ENCODE results near the gene CNEP1R1. TPM values are rescaled to one million over a fixed set of nuclear protein-coding genes. Genes with fewer than 3 reads are reported as not detected.

CNEP1R1 gene
- total and polyA plus RNA-seq, 3 donors from 2014 or later: 39.7 to 64.1 (median 51.5) TPM

DNA sequence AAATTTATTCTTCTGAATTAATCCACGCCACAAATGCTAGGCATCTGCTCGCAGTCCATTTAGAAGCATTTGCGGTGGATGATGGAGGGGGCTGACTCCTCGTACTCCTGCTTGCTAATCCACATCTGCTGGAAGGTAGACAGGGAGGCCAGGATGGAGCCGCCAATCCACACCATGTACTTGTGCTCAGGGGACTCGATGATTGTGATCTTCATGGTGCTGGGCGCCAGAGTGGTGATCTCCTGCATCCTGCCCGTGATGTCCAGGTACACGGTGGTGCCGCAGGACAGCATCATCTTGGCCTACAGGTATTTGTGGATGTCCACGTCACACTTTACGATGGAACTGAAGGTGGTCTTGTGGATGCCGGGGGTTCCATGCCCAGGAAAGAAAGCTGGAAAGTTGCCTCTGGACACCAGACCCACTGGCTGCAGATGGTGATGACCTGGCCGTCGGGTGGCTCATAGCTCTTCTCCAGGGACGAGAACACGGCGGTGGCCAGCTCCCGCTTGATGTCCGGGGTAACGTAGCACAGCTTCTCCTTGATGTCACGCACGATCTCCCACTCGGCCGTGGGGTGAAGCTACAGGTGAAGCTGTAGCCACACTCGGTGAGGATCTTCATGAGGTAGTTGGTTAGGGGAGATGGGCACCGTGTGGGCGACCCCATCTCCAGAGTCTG is 33.2 kb downstream of the CNEP1R1 start:
- Histone ChIP-seq H3K27me3 (no peaks in the 10 kb centered on the region), H3K9me3 (no peaks in the 10 kb centered on the region), H3K36me3 (ENCODE audit: low read depth, missing control alignments) (no peaks in the 10 kb centered on the region), H3K4me3 (no peak overlapping the region), H3K27ac (no peak overlapping the region), H3K4me1 (no peaks in the 10 kb centered on the region)
- no peak for DNase-seq
- TF ChIP-seq CTCF (IDR thresholded peaks at IDR 0.05) (no peak), POLR2A (IDR thresholded peaks at IDR 0.05) (no peak)
- intact Hi-C loops (cut with DNase I; ENCODE audit: low total_unique reads): no loop called here
- WGBS, 2 donors: 90 to 94% methylated on average over 24 to 28 of the region's 28 CpGs

GRCh38 chr16:50059111-50059510 is 34.1 kb downstream of the CNEP1R1 start:
- no peaks in the 10 kb centered on the region for H3K36me3 ChIP-seq (ENCODE audit: low read depth, missing control alignments)
- no peak for DNase-seq
- H3K27ac ChIP-seq: no peak overlapping the region
- H3K27me3 ChIP-seq: no peaks in the 10 kb centered on the region
- intact Hi-C loops (cut with DNase I; ENCODE audit: low total_unique reads): no loop called here
- H3K4me3 ChIP-seq: no peak overlapping the region
- H3K9me3 ChIP-seq: no peaks in the 10 kb centered on the region
- H3K4me1 ChIP-seq: no peaks in the 10 kb centered on the region
- TF ChIP-seq CTCF (IDR thresholded peaks at IDR 0.05) (no peak), POLR2A (IDR thresholded peaks at IDR 0.05) (no peak)
- WGBS, 2 donors: 83 to 95% methylated on average over 10 of the region's 10 CpGs

- 91 to 92% methylated on average over 3 of the region's 3 CpGs for WGBS, 2 donors
- Histone ChIP-seq H3K4me1 (no peaks in the 10 kb centered on the region), H3K9me3 (no peaks in the 10 kb centered on the region), H3K27me3 (no peaks in the 10 kb centered on the region), H3K4me3 (no peak overlapping the region), H3K27ac (no peak overlapping the region), H3K36me3 (ENCODE audit: low read depth, missing control alignments) (no peaks in the 10 kb centered on the region)
- TF ChIP-seq CTCF (IDR thresholded peaks at IDR 0.05) (no peak), POLR2A (IDR thresholded peaks at IDR 0.05) (no peak)
- no peak for DNase-seq
- intact Hi-C loops (cut with DNase I; ENCODE audit: low total_unique reads): no loop called here
These were observed 34.6 kb downstream of the CNEP1R1 start for GRCh38 chr16:50059669-50060068.

- WGBS, 2 donors: 63 to 75% methylated on average over 1 of the region's 1 CpG
These were observed 36.3 kb downstream of the CNEP1R1 start for GRCh38 chr16:50061326-50061725.

More at GRCh38 chr16:50061326-50061725, 36.3 kb downstream of the CNEP1R1 start:
- Histone ChIP-seq H3K27ac (no peak overlapping the region), H3K9me3 (no peaks in the 10 kb centered on the region), H3K4me3 (no peak overlapping the region), H3K4me1 (no peaks in the 10 kb centered on the region), H3K27me3 (no peaks in the 10 kb centered on the region), H3K36me3 (ENCODE audit: low read depth, missing control alignments) (no peaks in the 10 kb centered on the region)
- no peak for DNase-seq
- no peak for TF ChIP-seq POLR2A (IDR thresholded peaks at IDR 0.05)
- no peak for TF ChIP-seq CTCF (IDR thresholded peaks at IDR 0.05)
- intact Hi-C loops (cut with DNase I; ENCODE audit: low total_unique reads): no loop called here
